DND-41 (cell line): Measurements from ENCODE around the gene CEBPG.

Experiments
- CTCF ChIP-seq: IDR thresholded peaks from 2 replicates; pipeline ENCODE4 v1.5.1; 2012; ENCODE audit warnings: borderline replicate concordance, low read length, moderate library complexity, mild to moderate bottlenecking; ENCODE audit not compliant: poor library complexity, severe bottlenecking; ENCODE audit errors: extremely low read depth
- EZH2 ChIP-seq: IDR thresholded peaks from 3 replicates; pipeline ENCODE4 v1.6.1; 2012; ENCODE audit warnings: borderline replicate concordance, low read depth, mild to moderate bottlenecking, moderate library complexity, low read length, inconsistent platforms; ENCODE audit not compliant: severe bottlenecking

DNA sequence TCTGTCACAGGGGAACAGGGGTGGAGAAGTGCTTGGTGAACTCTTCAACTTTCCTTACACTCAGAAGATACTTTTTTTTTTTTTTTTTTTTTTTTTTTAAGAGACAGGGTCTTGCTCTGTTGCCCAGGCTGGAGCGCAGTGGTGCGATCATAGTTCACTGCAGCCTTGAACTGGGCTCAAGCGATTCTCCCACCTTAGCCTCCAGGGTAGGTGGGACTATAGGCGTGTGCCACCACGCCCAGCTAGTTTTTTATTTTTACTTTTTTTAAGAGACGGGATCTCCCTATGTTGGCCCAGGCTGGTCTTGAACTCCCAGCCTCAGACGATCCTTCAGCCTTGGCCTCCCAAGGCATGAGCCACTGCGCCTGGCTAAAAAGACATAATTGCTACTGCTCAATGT lies 11.5 kb downstream of the CEBPG start:
- TF ChIP-seq CTCF (no peak), EZH2 (no peak)
